Measurements from ENCODE around the gene GAS2L1.
A peak's percentile ranks its signal among the peaks of the same experiment; 100 is the strongest.

GAS2L1 gene

GRCh38 chr22:29306175-29306834, at the start of gene GAS2L1:
Gene GAS2L1 (plus strand): TSS chr22:29306650. CDS start chr22:29308106, 1,456 bp downstream.
- peak within 1 kb of the TSS; percentile 68 for H3K4me3 ChIP-seq (ENCODE audit: low read depth, low read length)
- TF ChIP-seq CTCF (IDR thresholded peaks at IDR 0.05; ENCODE audit: low read depth, low read length) = peak; percentile 49; the same call in 1 of the 2 replicates

GRCh38 chr22:29257751-29258181, 48.7 kb upstream of the GAS2L1 start:
- no peak for TF ChIP-seq CTCF (IDR thresholded peaks at IDR 0.05; ENCODE audit: low read depth, low read length)
- no peak overlapping the region for H3K4me3 ChIP-seq (ENCODE audit: low read depth, low read length)

- no peak for TF ChIP-seq CTCF (IDR thresholded peaks at IDR 0.05; ENCODE audit: low read depth, low read length)
- no peak overlapping the region for H3K4me3 ChIP-seq (ENCODE audit: low read depth, low read length)
These were observed 47.8 kb upstream of the GAS2L1 start for GRCh38 chr22:29258407-29259252.

- TF ChIP-seq CTCF (IDR thresholded peaks at IDR 0.05; ENCODE audit: low read depth, low read length) = 0 out of 2 replicates have a peak, but pooled peaks have one; percentile 4
- H3K4me3 ChIP-seq (ENCODE audit: low read depth, low read length) = no peak overlapping the region
These were observed 47.1 kb upstream of the GAS2L1 start for GRCh38 chr22:29259253-29259899.

- TF ChIP-seq CTCF (IDR thresholded peaks at IDR 0.05; ENCODE audit: low read depth, low read length) = no peak
- no peak overlapping the region for H3K4me3 ChIP-seq (ENCODE audit: low read depth, low read length)
These were observed 46.4 kb upstream of the GAS2L1 start for GRCh38 chr22:29260031-29260560.

- no peak for TF ChIP-seq CTCF (IDR thresholded peaks at IDR 0.05; ENCODE audit: low read depth, low read length)
- H3K4me3 ChIP-seq (ENCODE audit: low read depth, low read length) = no peak overlapping the region
These were observed 45.7 kb upstream of the GAS2L1 start for GRCh38 chr22:29260601-29261315.
